Measurements from ENCODE around the gene MYO5B. TPM values are rescaled to one million over a fixed set of nuclear protein-coding genes. Genes with fewer than 3 reads are reported as not detected.

MYO5B gene
- total and polyA plus RNA-seq, 2 donors (not counting 1 experiment from before 2014, with no cell fraction given), result 0.30 to 1.7 TPM

DNA sequence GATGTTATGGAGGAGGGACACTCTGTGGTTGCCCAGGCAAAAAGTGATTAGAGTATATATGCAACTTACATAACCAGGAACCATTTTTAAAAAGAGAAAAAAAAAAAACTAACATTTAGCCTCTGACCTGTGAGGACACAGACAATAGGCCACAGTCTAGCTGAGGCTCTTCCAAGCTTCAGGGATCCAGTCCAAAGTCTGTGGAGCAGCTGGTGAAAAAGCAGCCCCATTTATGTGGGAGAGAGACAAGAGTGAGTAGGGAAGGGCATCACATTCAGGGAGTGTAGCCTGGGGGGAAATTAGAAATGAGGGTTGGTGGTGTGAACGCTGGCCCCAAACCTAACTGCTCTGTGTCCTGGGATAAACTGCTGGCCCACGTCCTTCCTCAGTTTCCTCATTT lies 122.8 kb downstream of the MYO5B start:
- DNase-seq (no peak), ATAC-seq (ENCODE audit: low read depth) (no peak)
- H3K4me3 Mint-ChIP-seq, result no peak overlapping the region
- no peak overlapping the region for H2AFZ ChIP-seq (ENCODE audit: insufficient read depth, low read depth, low read length, poor library complexity, severe bottlenecking)
- intact Hi-C loops (cut with micrococcal nuclease), result no loop called here
- H4K20me1 ChIP-seq (ENCODE audit: control insufficient read depth, insufficient read depth, low read length, poor library complexity, severe bottlenecking), result no peaks in the 10 kb centered on the region
- TF ChIP-seq EZH2 (IDR thresholded peaks at IDR 0.05; ENCODE audit: borderline replicate concordance, insufficient read depth, low read depth, low read length, poor library complexity, severe bottlenecking) (no peak), CTCF (IDR thresholded peaks at IDR 0.05) (no peak)
- peaks cover 11% of the 10 kb centered on the region for H3K4me1 Mint-ChIP-seq
- ChIA-PET CTCF (no interaction called here), POLR2A (no interaction called here)
- no peak overlapping the region for H3K9ac ChIP-seq (ENCODE audit: low read length)
- peaks cover 0 to 4% (median 0%) of the 10 kb centered on the region in 3 donors for H3K9me3 ChIP-seq (ENCODE audit: control extremely low read depth in 1 of 3, control insufficient read depth in 2 of 3, insufficient read depth in 1 of 3, low read length in 2 of 3)
- no peaks in the 10 kb centered on the region for H3K36me3 ChIP-seq (replicated peaks in 1 of 2; ENCODE audit: control extremely low read depth in 1 of 2, control insufficient read depth in 1 of 2, extremely low read depth in 1 of 2, insufficient read depth in 2 of 2, low read length in 1 of 2)
- no peak overlapping the region for H3K4me3 ChIP-seq (ENCODE audit: control extremely low read depth in 1 of 5, extremely low read depth in 1 of 5, insufficient read depth in 1 of 5, low read depth in 2 of 5, low read length in 4 of 5)
- H3K4me2 ChIP-seq (replicated peaks; ENCODE audit: low read depth, low read length, poor library complexity, severe bottlenecking), result no peak overlapping the region
- peaks cover 0 to 2% (median 0%) of the 10 kb centered on the region in 4 experiments for H3K27me3 ChIP-seq (replicated peaks in 1 of 4; ENCODE audit: control extremely low read depth in 1 of 4, control insufficient read depth in 3 of 4, insufficient read depth in 4 of 4, low read length in 3 of 4)
- no CpG with 5 or more reads among the region's 2 CpGs for WGBS (ENCODE audit: insufficient coverage)
- peaks cover 16% of the 10 kb centered on the region for H3K27me3 Mint-ChIP-seq
- no peak overlapping the region for H3K27ac ChIP-seq (ENCODE audit: low read length in 2 of 2)
- H3K27ac Mint-ChIP-seq, result no peak overlapping the region
- H3K9me3 Mint-ChIP-seq (ENCODE audit: insufficient read depth), result peaks cover 2% of the 10 kb centered on the region
- no peaks in the 10 kb centered on the region for H3K79me2 ChIP-seq (ENCODE audit: control insufficient read depth, insufficient read depth, low read length)
- peaks cover 14 to 16% of the 10 kb centered on the region in 2 donors for H3K4me1 ChIP-seq (ENCODE audit: control insufficient read depth in 2 of 2, insufficient read depth in 2 of 2, low read length in 2 of 2)

DNA sequence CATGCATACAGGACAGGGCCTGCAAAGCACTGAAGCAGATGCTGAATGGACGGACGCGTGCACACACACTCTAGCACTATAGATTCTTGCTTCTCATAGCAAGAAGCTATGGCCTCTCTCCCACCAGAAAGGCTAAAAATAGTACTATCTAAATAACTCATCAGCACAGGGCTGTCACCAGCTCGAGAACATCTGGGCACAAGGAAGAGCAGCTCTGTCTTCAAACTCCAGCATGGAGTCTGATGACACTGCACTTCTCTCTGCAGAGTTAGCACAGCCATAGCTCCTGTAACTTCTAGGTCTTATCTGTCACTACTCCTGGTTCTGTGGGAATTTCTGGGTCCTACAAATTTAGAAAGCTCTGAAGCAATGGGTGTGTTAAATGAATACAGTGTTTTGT lies 123.5 kb downstream of the MYO5B start:
- Histone ChIP-seq H3K4me3 (ENCODE audit: control extremely low read depth in 1 of 5, extremely low read depth in 1 of 5, insufficient read depth in 1 of 5, low read depth in 2 of 5, low read length in 4 of 5) (no peak overlapping the region), H3K9me3 (ENCODE audit: control extremely low read depth in 1 of 3, control insufficient read depth in 2 of 3, insufficient read depth in 1 of 3, low read length in 2 of 3) (peaks cover 0 to 4% (median 0%) of the 10 kb centered on the region in 3 donors), H3K27me3 (replicated peaks in 1 of 4; ENCODE audit: control extremely low read depth in 1 of 4, control insufficient read depth in 3 of 4, insufficient read depth in 4 of 4, low read length in 3 of 4) (peaks cover 0 to 2% (median 0%) of the 10 kb centered on the region in 4 experiments), H3K79me2 (ENCODE audit: control insufficient read depth, insufficient read depth, low read length) (no peaks in the 10 kb centered on the region), H3K4me1 (ENCODE audit: control insufficient read depth in 2 of 2, insufficient read depth in 2 of 2, low read length in 2 of 2) (peaks cover 12 to 13% of the 10 kb centered on the region in 2 donors), H2AFZ (ENCODE audit: insufficient read depth, low read depth, low read length, poor library complexity, severe bottlenecking) (no peak overlapping the region), H3K36me3 (replicated peaks in 1 of 2; ENCODE audit: control extremely low read depth in 1 of 2, control insufficient read depth in 1 of 2, extremely low read depth in 1 of 2, insufficient read depth in 2 of 2, low read length in 1 of 2) (no peaks in the 10 kb centered on the region), H3K9ac (ENCODE audit: low read length) (no peak overlapping the region), H3K4me2 (replicated peaks; ENCODE audit: low read depth, low read length, poor library complexity, severe bottlenecking) (no peak overlapping the region), H4K20me1 (ENCODE audit: control insufficient read depth, insufficient read depth, low read length, poor library complexity, severe bottlenecking) (no peaks in the 10 kb centered on the region), H3K27ac (ENCODE audit: low read length in 2 of 2) (no peak overlapping the region)
- Mint-ChIP-seq H3K27me3 (peaks cover 22% of the 10 kb centered on the region), H3K4me3 (no peak overlapping the region), H3K4me1 (peaks cover 11% of the 10 kb centered on the region), H3K27ac (no peak overlapping the region), H3K9me3 (ENCODE audit: insufficient read depth) (peaks cover 2% of the 10 kb centered on the region)
- ATAC-seq (ENCODE audit: low read depth) (no peak), DNase-seq (no peak)
- intact Hi-C loops (cut with micrococcal nuclease), result no loop called here
- 88% methylated on average over 4 of the region's 4 CpGs for WGBS (ENCODE audit: insufficient coverage)
- ChIA-PET CTCF (no interaction called here), POLR2A (no interaction called here)
- no peak for TF ChIP-seq EZH2 (IDR thresholded peaks at IDR 0.05; ENCODE audit: borderline replicate concordance, insufficient read depth, low read depth, low read length, poor library complexity, severe bottlenecking)
- TF ChIP-seq CTCF (IDR thresholded peaks at IDR 0.05), result no peak

Measured in B cell (primary cell).